Sciatic nerve (tissue), 2 donors: Measurements from ENCODE around the gene OPCML. TPM values are rescaled to one million over a fixed set of nuclear protein-coding genes. Genes with fewer than 3 reads are reported as not detected.

ENCODE experiments used
- ATAC-seq: fragments of 200-7000 bp; cut with Tn5 transposase; one replicate; pipeline ENCODE4 v1.9.1; 2020; ENCODE audit warnings: mild to moderate bottlenecking, moderate library complexity
- DNase-seq: peaks from one replicate; pipeline ENCODE4 v3.0.0-alpha.2; 2020; ENCODE audit warnings: low spot score
- intact Hi-C: fragments of 100-400 bp; cut with DNase I; formaldehyde crosslinking; loops from one replicate; pipeline ENCODE4 v1.14.2; 2022
- total RNA-seq: library from RNA; stranded (reverse); fragmentation: NEBNext Ultra II Directional; extraction: Animal tissue kit (Norgen Biotek cat#: 25700); gene quantifications from one replicate; pipeline ENCODE4 v1.2.1, GENCODE V29; 2021
- donor health status: DM: no; HTN: no; CAD: no.
- donor health status: DM: no; HTN: no; CAD: no.

OPCML gene
- total RNA-seq, 1 donor from 2014 or later, result 4.5 TPM

DNA sequence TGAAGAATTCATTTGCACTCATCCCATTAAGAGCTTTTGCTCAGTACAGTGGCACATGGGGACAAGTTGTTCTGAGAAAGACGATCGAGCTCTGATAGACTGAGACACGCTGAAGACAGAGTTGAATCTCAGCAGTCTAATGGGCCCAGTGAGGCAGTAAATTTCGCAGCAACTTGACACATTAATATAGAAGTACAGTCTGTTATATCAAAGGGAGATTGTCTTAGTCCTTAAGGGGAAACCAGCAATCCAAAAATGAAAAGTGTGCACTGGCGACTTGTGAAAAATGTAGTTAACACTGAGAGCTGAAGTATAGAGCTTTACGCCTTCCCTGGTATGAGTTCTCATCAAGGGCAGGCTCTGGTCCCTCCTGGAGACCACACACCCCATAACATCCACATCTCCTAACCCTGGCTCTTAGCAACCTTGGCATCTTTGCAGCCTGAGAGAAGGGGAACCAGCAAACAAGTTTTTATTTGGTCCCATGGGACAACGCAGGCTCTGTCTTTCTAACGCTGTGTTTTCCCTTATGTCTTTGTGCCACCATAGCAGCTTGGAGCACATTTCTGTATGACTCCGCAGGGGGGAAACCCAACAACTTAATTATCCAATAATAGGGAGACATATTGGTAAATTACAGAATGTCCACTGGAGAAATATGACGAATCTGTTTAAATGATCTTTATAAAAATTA, 952.5 kb downstream of the OPCML start:
- intact Hi-C loops, result no loop called here
- no peak for ATAC-seq
- no peak for DNase-seq

DNA sequence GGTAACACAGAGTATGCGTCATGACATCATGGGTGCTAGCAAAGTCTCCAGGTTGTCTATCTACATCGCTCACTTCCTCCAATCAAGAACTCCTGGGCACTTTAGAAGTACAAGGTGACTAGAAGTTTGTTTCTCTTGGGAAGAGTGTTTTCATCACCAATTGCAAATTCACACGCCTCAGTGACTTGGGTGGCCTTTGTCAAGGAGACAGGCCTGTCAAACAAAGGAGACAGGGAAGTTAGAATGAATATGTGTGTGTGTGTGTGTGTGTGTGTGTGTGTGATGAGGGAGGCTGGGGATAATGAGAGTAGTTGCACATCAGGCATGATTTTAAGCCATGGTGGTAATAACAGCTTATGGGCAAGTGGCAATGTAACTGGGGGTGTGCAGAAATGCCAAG, 953.2 kb downstream of the OPCML start:
- DNase-seq (no peak), ATAC-seq (no peak)
- intact Hi-C loops, result no loop called here

DNA sequence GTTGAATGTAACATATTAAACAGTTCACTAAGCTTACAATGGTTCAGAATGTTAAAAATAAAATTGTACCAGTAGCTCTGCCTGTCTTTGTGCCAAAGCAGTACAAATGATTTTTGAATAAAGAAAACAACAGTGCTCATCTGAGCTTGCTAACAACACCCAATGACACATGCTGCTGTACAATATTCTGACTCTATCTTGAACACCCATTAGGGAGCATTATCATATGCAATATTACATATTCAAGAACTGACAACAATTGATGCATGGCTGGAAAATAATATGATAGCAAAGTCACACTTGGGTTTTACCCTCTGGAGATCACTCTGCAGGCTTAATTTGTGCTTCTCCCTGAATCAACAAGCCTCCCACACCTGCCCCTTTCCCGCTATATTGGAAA, 953.7 kb downstream of the OPCML start:
- ATAC-seq (no peak), DNase-seq (no peak)
- intact Hi-C loops, result no loop called here

DNA sequence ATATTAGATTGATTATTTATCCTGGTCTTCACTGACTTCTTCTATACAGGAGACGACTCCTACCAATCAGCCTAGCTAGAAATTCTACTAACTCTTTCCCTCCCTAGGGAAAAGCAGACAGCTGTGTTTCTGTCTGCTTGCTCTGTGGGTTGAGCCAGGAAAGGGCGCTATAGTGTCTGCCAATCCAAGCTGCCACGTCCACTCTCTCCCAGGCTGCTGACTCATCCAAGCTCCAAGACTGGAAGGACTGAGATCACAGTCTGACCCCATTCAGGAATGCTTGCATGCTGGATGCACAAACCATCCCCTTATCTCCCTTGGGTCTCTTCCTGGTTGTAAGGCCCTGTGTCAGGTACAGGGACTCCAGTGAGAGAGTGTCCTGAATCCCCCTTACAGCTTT, 955.6 kb downstream of the OPCML start:
- DNase-seq (no peak), ATAC-seq (no peak)
- intact Hi-C loops, result no loop called here

DNA sequence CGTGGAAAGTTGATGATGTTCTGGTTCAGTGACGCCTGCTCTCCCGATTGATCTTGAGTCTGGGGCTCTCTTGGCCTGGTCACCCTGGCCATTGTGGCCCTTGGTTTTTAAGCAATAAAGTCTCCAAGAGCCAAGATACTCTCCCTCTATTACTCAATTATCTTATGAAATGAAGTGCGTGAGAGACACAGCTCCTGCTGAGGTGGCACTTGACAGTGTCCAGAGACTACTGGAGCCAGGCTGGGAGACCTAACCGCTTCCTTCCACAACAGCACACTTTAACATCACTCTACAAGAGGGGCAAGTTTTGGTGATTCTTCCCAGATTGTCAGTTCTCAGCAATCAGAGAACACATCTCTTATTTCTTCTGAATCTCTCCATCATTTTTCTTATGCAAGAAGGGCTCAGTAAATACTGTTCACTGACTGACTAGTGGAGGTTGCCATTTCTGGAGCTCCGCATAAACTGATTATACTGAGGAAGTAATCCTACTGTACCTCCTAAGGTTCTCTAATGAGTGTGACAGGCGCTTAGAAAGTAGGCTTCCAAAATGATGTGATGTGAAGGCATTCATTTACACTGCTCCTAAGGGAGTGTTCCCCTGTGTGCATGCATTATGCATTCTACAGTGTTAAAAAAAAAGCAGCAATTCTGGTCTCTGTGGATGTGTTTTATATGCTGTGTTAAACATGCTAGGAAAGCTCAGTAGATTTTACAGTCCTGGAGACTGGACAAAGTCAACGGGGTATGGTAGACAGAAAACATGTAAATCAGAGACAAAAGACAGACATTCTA, 968.0 kb downstream of the OPCML start:
- intact Hi-C loops, result no loop called here
- ATAC-seq, result no peak
- no peak for DNase-seq

DNA sequence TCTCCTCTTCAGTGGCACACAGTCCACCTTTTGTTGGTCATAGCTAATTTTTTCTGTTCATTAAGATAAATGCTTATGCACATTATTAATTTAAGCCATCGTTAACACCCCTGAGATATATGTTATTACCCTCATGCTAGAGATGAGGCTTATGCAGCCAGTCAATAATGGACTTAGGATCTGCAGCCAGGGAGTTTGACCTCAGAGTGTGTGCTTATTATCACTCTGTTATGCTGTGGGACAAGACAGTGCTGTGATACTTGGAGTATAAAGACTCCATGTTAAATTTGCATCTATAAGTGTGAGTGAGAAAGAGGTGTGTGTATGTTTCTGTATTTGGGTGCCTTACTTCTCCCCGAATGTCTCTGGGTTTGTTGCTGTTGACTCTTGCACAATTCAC, 969.3 kb downstream of the OPCML start:
- DNase-seq (no peak), ATAC-seq (no peak)
- intact Hi-C loops, result no loop called here

DNA sequence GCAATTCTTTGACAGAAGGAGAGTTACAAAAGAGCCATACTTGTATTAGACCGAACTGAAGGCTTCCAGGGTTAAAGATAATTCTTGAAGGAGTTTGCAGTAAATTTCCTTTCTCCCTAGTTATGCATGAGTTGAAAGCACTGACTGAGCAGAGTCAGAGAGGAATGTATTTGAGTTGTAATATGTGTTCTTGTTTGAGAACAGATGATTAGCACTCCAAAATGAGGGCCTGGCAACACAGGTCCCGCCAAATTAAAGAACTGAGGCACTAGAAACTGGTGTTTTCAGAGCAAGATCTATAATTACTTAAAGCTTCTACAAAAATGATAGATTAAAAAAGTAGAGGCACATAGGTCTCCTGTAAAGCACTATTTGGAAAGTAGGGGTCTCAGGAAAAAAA, 970.4 kb downstream of the OPCML start:
- ATAC-seq (no peak), DNase-seq (no peak)
- intact Hi-C loops, result no loop called here

DNA sequence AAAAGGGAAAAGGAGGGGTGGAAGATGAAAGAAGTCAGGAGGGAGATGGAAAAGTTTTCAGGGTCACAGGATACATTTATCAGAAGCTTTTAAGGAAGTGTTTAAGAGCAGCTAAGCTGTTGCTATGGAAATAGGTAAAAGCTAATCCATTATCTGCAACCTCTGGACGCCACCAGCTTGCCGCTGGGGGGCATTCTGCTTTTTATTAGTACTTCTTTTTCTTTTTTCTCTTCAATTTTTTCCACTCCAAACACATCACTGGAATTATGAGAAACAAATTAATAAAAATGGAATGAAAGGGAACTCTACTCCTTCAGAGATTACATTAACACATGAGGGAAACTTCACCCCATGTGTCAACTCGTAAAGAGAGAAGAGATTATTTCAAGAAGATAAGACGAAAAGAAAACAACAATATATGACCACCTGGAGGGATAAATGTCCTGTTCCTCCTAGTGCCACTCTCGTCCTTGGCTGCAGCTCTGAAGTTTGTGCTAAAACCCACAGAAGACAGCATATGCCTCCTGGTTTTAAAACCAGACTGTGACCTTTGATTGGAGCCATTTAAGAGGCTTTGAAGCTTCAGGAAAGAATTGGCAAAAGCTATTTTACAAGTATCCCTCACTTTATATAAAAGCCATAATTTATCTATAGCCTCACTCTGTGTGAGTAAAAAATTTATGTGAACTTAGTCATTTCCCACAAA, 972.8 kb downstream of the OPCML start:
- no peak for DNase-seq
- intact Hi-C loops, result no loop called here
- no peak for ATAC-seq

DNA sequence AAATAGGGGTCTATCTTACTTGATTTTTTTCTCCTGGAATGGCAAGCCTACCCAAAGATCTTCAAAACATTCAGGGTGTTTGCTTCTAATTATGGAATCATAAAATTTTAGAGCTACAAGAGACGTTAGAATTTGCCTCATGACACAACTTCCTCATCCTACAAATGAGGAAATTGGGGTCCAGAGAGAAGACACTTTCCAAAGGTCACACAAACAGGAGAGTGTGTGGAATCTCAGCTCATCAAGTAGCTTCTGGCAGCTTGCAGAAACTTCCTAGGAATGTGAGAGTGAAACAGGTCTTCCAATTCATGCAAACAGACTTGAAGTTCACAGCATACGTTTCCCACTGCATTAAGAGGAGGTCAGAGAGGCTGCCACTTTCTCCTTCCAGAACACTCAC, 976.0 kb downstream of the OPCML start:
- intact Hi-C loops, result no loop called here
- no peak for DNase-seq

DNA sequence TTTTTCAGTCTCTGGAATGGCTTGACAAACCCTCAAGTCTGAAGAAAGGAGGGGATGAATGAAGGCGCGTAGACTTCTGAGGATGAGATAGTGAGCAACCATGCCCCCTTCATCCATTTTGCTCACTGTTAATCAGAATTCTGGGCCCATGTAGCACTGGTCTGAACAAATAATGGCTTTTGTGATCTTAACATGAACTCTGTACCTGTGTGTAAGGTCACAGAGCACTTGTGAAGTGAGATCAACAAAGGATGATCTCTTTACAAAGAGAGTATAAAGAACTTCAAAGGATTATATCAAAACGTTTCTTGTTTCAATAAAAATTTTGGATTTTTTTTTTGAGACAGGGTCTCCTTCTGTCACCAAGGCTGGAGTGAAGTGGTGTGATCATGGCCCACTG, 976.7 kb downstream of the OPCML start:
- intact Hi-C loops, result no loop called here
- DNase-seq (no peak), ATAC-seq (no peak)

More for the DNA sequence above, 976.0 kb downstream of the OPCML start:
- no peak for ATAC-seq

DNA sequence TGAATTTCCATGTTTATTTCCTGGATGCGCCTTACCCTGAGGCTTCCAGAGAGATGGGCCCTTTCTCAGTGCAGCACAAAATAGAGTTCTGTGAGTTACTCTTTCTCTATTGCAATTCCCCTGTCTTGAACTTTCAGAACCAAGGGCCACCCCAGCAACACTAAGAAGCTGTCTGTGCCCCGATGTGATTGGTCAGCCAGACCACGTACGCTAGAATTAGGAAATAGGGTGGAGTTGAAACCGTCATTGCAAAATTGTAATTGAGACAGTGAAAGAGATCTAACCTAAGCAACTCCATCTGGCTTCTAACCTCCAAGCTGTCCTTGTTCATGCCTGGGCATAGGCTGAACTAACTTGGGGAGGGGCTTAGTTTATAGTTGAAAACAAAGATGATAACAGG, 981.3 kb downstream of the OPCML start:
- intact Hi-C loops, result no loop called here
- no peak for ATAC-seq

DNA sequence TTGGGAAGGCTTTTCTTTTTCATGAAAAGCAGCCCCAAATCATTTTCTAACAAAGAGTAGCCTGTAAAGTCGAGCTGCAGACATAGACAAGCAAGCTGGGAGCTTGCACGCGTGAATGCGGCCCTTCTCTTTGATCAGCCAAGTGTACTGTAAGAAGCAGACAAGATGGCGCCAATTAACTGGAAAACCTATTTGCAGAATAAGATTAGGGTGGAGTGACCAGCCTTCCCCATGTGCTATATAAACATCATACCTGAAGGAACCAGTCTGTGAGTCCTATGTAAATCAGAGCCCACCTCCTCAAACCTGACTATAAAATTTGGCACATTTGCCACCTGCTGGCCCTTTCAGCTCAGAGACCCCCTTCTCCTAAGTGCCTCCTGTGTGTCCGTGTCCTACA, 982.7 kb downstream of the OPCML start:
- DNase-seq, result no peak
- intact Hi-C loops, result no loop called here
- no peak for ATAC-seq

More for the DNA sequence above, 981.3 kb downstream of the OPCML start:
- DNase-seq, result no peak

DNA sequence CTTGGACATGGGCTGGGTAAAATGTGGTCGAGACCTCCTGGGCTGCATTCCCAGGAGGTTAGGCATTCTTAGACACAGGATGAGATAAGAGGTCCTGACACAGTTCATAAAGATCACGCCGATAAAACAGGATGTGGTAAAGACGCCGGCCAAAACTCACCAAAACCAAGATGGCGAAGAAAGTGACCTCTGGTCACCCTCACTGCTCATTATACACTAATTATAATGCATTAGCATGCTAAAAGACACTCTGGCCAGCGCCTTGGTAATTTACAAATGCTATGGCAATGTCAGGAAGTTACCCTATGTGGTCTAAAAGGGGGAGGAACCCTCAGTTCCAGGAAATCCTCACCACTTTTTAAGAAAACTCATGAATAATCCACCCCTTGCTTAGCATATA, 983.3 kb downstream of the OPCML start:
- DNase-seq (no peak), ATAC-seq (no peak)
- intact Hi-C loops, result no loop called here

DNA sequence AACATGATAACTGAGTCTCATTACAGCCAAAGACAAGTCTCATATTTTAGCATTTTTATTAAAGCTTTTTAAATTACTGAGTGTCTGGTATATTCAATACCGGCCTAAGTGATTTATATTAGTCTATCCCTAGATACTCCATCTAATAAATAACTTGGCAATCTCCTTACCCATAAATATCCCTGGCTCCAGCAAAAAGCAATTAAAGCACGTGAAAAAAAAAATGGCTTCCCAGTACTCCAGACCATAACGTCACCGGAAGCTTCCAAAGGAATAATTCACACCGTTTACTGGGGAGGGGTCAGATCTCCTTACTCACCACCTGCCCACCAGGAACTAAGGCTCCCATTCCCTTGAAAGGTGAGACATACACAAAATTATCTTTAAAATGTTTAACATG, 988.3 kb downstream of the OPCML start:
- no peak for DNase-seq
- intact Hi-C loops, result no loop called here
- no peak for ATAC-seq

DNA sequence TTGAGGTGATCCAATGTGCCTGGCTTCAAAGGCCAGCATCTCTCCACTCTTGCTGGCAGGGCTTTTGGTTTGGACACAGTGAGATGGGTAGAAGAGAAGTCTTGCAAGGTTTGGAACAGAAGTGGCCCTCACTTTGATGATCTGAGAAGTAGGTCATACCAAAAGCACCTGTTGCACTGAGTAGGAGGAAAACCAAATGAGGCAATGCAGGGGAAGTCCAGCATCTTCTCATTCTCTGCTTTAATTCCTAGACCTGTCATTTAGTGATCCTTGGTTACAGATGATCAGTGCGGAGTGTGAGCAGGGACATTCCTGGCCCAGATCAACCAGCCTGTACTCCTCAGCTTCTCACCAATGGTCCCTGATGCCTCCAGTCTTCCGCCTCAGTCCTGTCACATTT, 990.5 kb downstream of the OPCML start:
- no peak for ATAC-seq

DNA sequence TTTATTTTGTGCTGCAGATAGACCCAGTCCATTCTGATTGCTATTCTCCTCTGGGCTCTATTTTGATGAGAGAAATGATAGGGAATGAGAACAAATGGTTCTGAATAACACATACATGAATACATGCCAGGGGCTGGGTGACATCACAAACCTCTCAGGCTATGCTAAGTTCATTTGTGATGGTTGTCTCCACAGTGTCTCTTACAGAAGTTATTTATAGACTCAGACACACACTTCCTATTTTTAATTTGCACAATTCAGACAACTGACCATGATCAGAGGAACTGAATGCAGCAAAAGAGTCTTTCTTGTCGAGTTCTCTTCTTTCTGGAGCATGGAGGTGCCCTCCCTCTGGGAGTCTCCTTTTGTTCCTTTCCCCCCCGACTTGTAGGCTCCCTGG, 991.7 kb downstream of the OPCML start:
- intact Hi-C loops, result no loop called here
- no peak for DNase-seq
- no peak for ATAC-seq

More for the DNA sequence above, 990.5 kb downstream of the OPCML start:
- no peak for DNase-seq
- intact Hi-C loops, result no loop called here

DNA sequence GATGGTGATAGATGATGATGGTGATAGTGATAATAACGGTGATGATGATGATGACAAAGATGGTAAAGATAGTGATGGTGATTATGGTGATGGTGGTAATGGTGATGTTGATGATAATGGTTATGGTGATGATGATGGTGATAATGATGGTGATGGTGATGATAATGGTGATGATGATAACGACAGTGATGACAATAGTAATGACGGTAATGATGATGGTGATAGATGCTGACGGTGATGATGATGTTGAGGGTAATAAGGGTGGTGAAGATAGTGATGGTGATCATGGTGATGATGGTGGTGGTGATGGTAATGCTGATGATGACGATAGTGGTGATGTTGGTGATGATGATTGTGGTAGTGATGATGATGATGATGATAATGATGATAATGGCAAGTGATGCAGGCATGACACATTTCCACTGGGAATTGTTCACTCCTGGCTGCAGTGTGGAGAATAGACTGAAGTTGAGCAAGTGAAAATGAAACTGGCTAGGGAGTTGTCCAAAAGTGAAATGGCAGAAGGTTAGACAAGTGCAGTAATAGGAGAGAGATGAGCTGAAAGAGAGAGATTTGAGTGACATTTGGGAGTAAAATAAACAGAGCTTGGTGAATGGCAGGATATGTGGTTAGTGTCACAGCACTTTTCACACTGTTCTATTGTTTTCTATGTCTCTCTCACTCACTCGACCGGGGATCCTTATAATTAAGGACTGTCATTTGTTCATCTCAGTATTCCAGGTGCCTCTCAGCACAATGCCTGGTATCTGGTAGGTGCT, 992.5 kb downstream of the OPCML start:
- intact Hi-C loops, result no loop called here
- ATAC-seq (no peak), DNase-seq (no peak)

DNA sequence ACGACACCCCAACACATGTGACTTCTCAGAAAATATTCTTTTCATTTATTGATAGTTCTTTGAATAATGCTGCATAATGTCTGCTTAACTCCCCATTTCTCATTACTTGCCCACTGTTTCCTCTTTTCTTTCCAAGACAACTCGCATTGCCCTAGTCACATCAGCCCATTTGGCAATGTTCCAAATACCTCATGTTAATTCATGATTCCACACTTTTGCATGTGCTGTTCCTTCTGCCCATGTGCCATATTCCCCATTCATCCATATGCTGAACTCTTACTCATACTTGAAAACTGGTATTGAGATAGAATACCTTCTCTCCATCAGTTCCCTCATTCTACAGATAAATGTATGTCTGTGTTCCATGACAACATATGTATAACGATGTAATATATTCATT, 993.7 kb downstream of the OPCML start:
- ATAC-seq, result no peak
- no peak for DNase-seq
- intact Hi-C loops, result no loop called here

DNA sequence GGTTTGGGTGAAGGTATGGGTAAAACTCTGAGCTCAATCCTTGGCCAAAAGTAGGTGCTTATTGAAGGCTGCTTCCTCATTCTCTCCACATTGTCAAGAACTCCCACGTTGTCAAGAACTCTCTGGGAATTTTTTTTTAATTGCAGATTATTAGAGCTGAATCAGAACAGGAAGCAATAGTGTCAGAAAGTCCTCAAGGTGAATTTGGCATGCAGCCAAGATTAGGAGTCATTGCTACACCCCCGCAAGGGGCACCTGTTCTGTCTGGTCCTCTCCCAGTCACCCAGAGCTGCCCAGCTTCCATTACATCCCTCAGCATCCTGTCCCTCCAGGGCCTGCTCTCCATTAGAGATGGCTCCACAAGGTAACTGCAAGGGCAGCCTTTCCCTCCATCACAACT, 996.5 kb downstream of the OPCML start:
- intact Hi-C loops, result no loop called here
- no peak for ATAC-seq
- no peak for DNase-seq
